Measurements from ENCODE around the gene ZNF586.
A peak's percentile ranks its signal among the peaks of the same experiment; 100 is the strongest.
"Not testable (repeated sequence)": the region's sequence is repeated elsewhere in the genome, so short reads cannot be mapped to it uniquely, and the experiment has no call there.

Gene ZNF586

GRCh38 chr19:57789288-57789687 lies 19.8 kb downstream of the ZNF586 start:
- TF ChIP-seq CTCF (IDR thresholded peaks at IDR 0.05; ENCODE audit: poor library complexity, severe bottlenecking) = no peak

GRCh38 chr19:57796580-57796979 lies 27.1 kb downstream of the ZNF586 start:
- H3K27me3 ChIP-seq (ENCODE audit: insufficient read depth, poor library complexity, severe bottlenecking); H3K27ac ChIP-seq (ENCODE audit: poor library complexity, severe bottlenecking); H3K4me3 ChIP-seq (ENCODE audit: severe bottlenecking); ATAC-seq (ENCODE audit: low read depth); H3K9me3 ChIP-seq (ENCODE audit: severe bottlenecking); DNase-seq (ENCODE audit: low spot score): not testable (repeated sequence)
- Histone ChIP-seq H3K4me1 (ENCODE audit: insufficient read depth, poor library complexity, severe bottlenecking) (peaks cover 42% of the 10 kb centered on the region), H3K36me3 (ENCODE audit: low read depth) (peaks cover 26% of the 10 kb centered on the region)

More at GRCh38 chr19:57789288-57789687, 19.8 kb downstream of the ZNF586 start:
- no peaks in the 10 kb centered on the region for H3K27me3 ChIP-seq (ENCODE audit: insufficient read depth, poor library complexity, severe bottlenecking)
- ATAC-seq (ENCODE audit: low read depth) = no peak
- H3K4me3 ChIP-seq (ENCODE audit: severe bottlenecking) = no peak overlapping the region
- peaks cover 10% of the 10 kb centered on the region for H3K4me1 ChIP-seq (ENCODE audit: insufficient read depth, poor library complexity, severe bottlenecking)
- H3K27ac ChIP-seq (ENCODE audit: poor library complexity, severe bottlenecking) = no peak overlapping the region
- H3K36me3 ChIP-seq (ENCODE audit: low read depth) = peaks cover 46% of the 10 kb centered on the region
- DNase-seq (ENCODE audit: low spot score) = no peak
- H3K9me3 ChIP-seq (ENCODE audit: severe bottlenecking) = no peaks in the 10 kb centered on the region

DNA sequence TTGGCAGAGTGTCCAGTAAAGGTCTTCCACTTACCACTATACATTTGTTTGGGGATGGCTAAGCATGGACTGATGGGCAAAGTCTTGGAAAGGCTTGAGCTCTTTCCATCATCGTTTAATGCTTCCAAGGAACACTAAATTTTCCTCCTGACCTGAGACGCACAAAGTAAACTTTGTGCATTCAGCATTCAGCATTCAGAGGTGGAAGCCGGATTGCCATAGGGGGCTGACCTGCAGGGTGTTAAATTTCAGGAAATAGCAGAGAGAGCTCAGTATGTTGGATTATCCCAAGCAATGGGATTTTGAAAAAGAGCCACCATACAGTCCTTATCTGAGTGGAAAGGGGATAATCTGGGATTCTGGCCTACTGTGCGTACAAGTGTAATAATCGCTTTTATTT lies 31.2 kb downstream of the ZNF586 start:
- TF ChIP-seq CTCF (IDR thresholded peaks at IDR 0.05; ENCODE audit: poor library complexity, severe bottlenecking) = no peak
- H3K27ac ChIP-seq (ENCODE audit: poor library complexity, severe bottlenecking) = peak overlapping the region; percentile 85
- ATAC-seq (ENCODE audit: low read depth) (no peak), DNase-seq (ENCODE audit: low spot score) (no peak)
- H3K4me1 ChIP-seq (ENCODE audit: insufficient read depth, poor library complexity, severe bottlenecking) = peaks cover 60% of the 10 kb centered on the region
- no peaks in the 10 kb centered on the region for H3K9me3 ChIP-seq (ENCODE audit: severe bottlenecking)
- H3K36me3 ChIP-seq (ENCODE audit: low read depth) = peaks cover 7% of the 10 kb centered on the region; the same call in 1 of the 2 replicates
- no peaks in the 10 kb centered on the region for H3K27me3 ChIP-seq (ENCODE audit: insufficient read depth, poor library complexity, severe bottlenecking)
- no peak overlapping the region for H3K4me3 ChIP-seq (ENCODE audit: severe bottlenecking)

GRCh38 chr19:57802269-57802668 lies 32.8 kb downstream of the ZNF586 start:
- DNase-seq (ENCODE audit: low spot score) = no peak
- Histone ChIP-seq H3K9me3 (ENCODE audit: severe bottlenecking) (no peaks in the 10 kb centered on the region), H3K4me3 (ENCODE audit: severe bottlenecking) (no peak overlapping the region), H3K4me1 (ENCODE audit: insufficient read depth, poor library complexity, severe bottlenecking) (peaks cover 62% of the 10 kb centered on the region), H3K27me3 (ENCODE audit: insufficient read depth, poor library complexity, severe bottlenecking) (no peaks in the 10 kb centered on the region), H3K36me3 (ENCODE audit: low read depth) (peaks cover 16% of the 10 kb centered on the region), H3K27ac (ENCODE audit: poor library complexity, severe bottlenecking) (peak overlapping the region; percentile 85)
- no peak for TF ChIP-seq CTCF (IDR thresholded peaks at IDR 0.05; ENCODE audit: poor library complexity, severe bottlenecking)
- no peak for ATAC-seq (ENCODE audit: low read depth)

DNA sequence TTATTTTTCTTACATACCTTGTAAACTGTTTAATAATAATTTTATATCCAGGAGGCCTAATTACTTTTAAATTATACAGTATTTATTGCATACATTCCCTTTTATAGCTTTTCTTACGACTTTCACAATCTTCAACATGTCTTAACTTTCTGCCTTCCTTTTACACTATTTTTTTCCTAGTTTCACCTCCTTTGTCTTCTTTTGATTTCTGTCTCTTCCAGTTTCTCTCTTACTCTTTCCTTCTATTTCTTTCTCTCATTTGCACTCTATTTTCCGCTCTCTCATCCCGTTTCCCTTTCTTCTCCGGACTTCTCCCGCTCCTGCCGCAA lies 33.8 kb downstream of the ZNF586 start:
- peak overlapping the region; percentile 85 for H3K27ac ChIP-seq (ENCODE audit: poor library complexity, severe bottlenecking)
- H3K4me1 ChIP-seq (ENCODE audit: insufficient read depth, poor library complexity, severe bottlenecking) = peaks cover 62% of the 10 kb centered on the region
- H3K36me3 ChIP-seq (ENCODE audit: low read depth) = peaks cover 25% of the 10 kb centered on the region
- ATAC-seq (ENCODE audit: low read depth) (no peak; the same call in 1 of the 3 replicates), DNase-seq (ENCODE audit: low spot score) (no peak)
- no peak for TF ChIP-seq CTCF (IDR thresholded peaks at IDR 0.05; ENCODE audit: poor library complexity, severe bottlenecking)
- H3K4me3 ChIP-seq (ENCODE audit: severe bottlenecking) = peak overlapping the region; percentile 36
- no peaks in the 10 kb centered on the region for H3K27me3 ChIP-seq (ENCODE audit: insufficient read depth, poor library complexity, severe bottlenecking)
- no peaks in the 10 kb centered on the region for H3K9me3 ChIP-seq (ENCODE audit: severe bottlenecking)

Measured in RWPE2 (cell line).